ENCODE data around the gene ANKRD44.
"Not testable (repeated sequence)": the region's sequence is repeated elsewhere in the genome, so short reads cannot be mapped to it uniquely, and the experiment has no call there.

The ANKRD44 gene

DNA sequence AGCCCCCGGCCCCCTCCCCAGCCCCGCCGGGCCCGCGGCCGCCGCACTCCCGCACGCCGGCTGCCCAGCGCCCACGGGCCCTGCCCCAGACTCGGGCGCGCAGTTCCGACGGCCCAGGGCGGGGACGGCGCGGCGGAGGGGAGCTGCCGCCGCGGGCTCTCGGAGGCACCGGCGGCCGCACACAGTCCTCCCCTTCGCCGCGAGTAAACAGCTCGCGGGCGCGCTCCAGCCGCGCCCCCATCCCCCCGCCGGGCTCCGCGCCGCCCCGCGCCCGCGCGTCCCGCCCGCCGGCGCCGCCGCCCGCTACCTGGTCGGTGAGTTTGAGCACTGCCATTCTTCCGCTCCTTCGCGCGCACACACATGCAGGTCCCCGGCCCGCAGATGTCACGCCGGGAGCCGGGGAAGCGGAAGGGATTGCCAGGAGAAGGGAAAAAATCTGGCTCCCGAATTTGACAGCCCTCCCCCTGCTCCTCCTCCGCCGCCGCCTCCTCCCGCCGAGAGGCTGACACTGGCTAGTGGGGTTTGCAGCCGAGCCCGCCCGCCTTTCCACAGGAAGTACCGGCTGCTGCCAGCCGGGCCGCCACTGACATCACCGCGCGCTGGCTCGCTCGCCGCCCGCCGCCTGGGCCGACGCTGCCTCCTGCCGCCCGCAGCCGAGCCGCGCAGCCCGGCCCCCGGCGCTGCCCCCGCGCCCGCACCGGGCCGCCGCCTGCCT is at the start of gene ANKRD44:
Gene ANKRD44 (minus strand): TSS at position 510 of the 715 bp plus-strand sequence. CDS start 176 bp downstream, at position 334.
- in situ Hi-C loops (cut with HindIII; ENCODE audit: low sequenced_read_pairs) = no loop called here

DNA sequence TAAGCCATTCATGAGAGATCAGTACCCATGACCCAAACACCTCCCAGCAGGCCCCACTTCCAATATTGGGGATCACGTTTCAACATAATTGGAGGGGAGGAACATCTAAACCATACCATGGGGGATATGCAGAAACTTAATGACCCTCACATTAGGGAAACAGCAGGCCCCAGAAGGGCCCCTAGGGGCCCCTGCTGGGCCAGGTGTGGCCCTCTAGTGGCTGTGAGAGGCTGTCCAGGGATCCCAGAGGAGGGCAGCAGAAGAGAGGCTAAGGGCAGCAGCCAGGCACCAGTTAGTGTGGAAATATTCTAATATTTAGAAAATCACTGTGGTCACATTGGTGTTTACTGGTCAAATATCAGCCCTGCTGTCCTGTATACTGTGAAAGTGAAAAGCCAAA is 49.3 kb upstream of the ANKRD44 start:
- in situ Hi-C loops (cut with HindIII; ENCODE audit: low sequenced_read_pairs) = loop anchor here (25.0 kb wide), 1 partner anchor 173 kb away; no protein-coding TSS in a partner anchor

DNA sequence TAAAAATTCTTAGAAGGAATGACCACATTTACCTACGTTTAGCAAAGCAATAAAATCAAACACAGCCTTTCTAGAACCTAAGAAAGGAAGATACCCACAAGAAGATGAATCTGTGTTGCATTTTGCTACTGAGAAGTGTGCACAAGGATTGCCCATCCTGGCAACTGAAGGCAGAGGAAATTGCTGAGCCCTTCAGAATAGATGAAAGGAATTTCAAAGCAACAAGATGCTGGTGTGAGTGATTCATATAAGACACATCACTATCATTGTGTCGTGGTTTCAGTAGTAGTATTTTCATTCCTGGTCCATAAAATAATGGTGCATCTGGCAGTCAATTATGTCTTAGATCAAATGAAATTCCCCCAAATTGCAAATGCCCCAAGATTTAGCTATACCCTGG is 48.4 kb upstream of the ANKRD44 start:
- in situ Hi-C loops (cut with HindIII; ENCODE audit: low sequenced_read_pairs) = loop anchor here (25.0 kb wide), 1 partner anchor 172 kb away; no protein-coding TSS in a partner anchor

DNA sequence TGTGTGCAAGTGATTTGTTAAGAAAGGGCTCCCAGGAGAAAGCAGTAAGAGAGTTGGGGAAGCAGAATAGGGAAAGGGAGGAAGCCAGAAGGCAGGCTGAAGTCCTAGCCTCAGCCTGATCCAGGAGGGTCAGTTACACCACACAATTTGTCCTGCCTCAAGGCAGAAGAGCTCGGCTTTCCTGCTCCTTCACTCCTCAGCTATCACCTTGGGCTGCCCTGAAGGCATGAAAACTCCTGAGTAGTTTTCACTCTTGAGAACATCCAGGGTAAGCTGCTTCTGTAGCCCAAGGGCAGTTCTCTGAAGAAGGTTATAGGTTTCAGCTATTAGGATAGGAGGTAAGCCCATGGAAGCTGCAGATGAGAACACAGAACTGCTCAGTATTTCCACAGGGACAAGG is 47.4 kb upstream of the ANKRD44 start:
- in situ Hi-C loops (cut with HindIII; ENCODE audit: low sequenced_read_pairs) = loop anchor here (25.0 kb wide), 1 partner anchor 171 kb away; no protein-coding TSS in a partner anchor

DNA sequence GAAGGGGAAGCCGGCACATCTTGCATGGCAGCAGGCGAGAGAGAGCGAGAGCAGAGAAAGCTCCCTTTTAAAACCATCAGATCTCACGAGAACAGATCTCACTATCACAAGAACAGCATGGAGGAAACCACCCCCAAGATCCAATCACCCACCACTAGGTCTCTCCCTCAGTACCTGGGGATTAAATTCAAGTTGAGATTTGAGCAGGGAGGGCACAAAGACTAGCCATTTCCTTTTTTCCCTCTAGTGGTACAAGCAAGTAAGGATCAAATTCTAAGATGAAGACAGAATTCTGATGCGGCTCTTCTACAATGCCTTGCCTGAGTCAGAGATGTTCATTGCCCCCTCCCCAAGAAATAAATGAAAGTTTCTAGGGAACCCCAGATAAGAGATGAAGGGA is 45.6 kb upstream of the ANKRD44 start:
- in situ Hi-C loops (cut with HindIII; ENCODE audit: low sequenced_read_pairs) = loop anchor here (25.0 kb wide), 1 partner anchor 169 kb away; no protein-coding TSS in a partner anchor

DNA sequence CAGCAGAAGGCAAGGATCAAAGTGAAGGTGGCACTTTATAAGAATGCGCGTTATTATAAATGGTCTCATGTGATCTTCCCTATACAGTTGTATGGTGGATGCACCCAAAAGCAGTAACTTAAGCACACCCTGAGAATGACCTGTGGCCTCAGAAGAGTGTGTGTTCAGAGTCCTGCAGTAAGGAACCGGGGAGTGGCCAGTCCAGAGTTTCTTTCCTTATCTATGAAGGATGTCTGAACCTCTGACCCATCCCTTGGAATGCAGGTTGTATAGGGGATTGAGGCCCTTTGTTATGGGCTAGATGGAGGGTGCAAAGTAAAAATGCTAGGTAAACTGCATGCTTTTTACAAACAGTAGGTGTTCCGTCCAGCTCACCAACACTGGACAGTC is 43.6 kb upstream of the ANKRD44 start:
- in situ Hi-C loops (cut with HindIII; ENCODE audit: low sequenced_read_pairs) = loop anchor here (25.0 kb wide), 1 partner anchor 167 kb away; no protein-coding TSS in a partner anchor

DNA sequence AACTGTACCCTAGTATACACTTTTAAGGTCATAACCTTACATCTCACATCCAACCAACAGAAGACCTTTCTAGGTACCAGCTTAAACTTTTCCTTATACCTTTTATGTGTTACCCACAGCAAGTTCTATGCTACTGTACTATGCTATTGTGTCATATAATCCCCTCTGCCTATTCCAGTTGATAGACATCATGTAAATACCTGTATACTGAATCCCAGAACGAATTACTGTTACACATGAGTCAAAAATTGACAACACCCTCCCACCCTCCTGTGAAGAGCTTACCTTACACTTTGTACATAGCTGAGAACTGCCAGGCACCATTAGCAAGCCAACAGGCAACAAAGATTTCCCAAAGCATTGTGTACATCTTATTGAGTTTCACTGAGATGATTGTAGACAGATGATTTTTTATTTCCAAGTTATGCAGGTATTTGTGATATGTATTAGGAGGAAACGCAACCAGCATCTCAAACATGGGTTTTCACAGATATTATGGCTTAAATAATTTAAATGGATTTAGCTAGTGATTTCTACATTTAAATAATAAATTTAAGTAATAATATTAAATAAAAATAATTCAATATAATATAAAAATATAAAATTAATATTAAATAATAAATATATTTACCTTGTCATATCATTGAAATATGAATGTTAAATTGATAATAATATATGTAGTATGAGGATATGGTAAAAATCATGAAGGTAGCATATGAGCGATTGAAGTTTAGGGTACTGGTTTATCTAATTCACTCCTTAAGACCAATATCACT is 43.0 kb upstream of the ANKRD44 start:
- in situ Hi-C loops (cut with HindIII; ENCODE audit: low sequenced_read_pairs) = loop anchor here (25.0 kb wide), 1 partner anchor 166 kb away; no protein-coding TSS in a partner anchor

DNA sequence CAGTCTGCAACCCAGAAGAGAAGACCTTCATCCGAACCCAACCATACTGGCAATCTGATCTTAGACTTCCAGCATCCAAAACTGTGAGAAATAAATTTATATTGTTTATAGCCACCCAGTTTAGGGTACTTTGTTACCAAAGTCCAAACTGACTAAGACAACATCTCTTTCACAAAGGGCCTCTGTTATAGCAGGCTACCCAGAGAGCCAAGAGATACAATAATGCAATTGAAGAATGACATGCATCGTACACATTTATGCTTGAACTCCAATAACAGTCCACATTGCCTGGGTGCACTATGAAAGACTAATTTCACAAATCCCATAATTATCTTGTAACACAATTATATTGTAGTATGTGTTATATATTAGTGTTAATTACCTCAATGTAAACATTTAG is 39.1 kb upstream of the ANKRD44 start:
- in situ Hi-C loops (cut with HindIII; ENCODE audit: low sequenced_read_pairs) = loop anchor here (25.0 kb wide), 1 partner anchor 162 kb away; no protein-coding TSS in a partner anchor

DNA sequence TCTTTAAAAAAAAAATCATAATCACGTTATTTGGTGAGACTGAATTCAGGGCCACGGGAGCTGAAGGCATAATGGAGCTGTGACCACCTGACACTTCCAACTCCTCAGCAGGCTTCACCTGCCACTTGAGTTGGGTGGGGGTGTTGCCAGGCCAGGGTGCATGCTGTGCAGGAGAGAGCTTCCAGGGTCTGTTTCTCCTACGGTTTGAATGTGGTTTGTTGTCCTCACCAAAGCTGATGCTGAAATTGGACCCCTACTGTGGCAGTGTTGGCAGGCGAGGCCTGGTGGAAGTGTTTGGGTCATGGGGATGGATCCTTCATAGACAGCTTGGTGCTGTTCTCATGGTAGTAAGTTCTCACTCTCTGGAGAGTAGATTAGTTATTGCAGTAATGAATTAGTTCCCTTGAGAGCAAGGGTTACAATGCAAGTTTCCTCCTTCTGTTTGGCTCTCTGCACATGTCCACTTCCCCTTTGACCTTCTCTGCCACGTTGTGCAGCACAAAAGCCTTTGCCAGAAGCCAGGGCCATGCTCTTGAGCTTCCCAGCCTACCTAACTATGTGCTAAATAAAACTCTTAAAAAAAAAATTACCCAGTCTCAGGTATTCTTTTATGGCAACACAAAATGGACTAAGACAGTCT is 38.3 kb upstream of the ANKRD44 start:
- in situ Hi-C loops (cut with HindIII; ENCODE audit: low sequenced_read_pairs) = no loop called here

DNA sequence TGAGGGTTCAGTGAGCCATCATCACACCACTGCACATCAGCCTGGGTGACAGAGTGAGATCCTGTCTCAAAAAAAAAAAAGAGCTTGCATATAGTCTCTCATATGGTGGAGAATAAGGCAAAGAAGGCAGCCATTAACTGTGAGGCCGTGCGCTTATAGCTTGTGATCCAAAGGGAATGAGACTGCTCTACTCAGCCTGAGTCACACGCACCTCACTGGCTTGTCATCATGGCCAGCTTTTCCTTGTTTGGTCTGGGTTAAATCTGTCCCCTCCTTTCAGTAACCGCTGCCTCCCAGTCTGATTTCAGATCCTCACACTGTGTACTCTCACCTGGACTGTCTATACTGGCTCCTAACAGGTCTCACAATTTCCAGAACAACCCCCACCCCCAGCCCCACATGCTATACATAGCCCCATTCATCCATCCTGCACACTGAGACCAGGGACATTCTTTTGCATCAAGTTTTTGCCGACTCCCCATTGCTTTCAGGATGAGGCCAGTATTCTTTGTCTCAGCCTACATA is 35.3 kb upstream of the ANKRD44 start:
- in situ Hi-C loops (cut with HindIII; ENCODE audit: low sequenced_read_pairs) = no loop called here

DNA sequence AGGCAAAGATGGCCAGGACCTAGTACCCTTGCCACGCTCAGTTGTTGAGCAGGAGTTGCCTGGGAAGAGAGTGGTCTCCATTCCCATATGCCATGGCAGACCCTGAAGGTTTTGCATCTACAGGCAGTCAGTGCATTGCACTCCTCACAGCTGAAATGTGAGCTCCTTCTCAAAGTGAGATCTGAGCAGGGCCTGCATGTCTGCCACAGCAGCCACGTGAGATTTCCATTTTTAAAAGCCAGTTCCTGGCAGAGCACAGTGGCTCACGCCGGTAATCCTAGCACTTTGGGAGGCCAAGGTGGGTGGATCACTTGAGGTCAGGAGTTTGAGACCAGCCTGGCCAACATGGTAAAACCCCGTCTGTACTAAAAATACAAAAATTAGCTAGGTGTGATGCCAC is 33.4 kb upstream of the ANKRD44 start:
- in situ Hi-C loops (cut with HindIII; ENCODE audit: low sequenced_read_pairs) = not testable (repeated sequence)

DNA sequence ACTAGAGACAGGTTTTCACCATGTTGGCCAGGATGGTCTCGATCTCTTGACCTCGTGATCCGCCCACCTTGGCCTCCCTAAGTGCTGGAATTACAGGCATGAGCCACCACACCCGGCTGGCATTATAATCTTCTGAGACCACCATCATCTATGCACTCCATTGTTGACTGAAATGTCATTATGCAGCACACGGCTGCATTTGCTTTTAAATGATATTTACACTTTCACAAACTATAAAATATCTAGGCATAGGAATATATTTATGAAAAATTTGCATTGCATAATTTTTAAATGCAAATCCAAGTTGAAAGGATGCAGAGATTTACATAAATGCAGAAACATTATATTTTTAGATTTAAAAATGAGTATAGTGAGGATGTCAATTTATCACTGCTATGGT is 30.0 kb upstream of the ANKRD44 start:
- in situ Hi-C loops (cut with HindIII; ENCODE audit: low sequenced_read_pairs) = no loop called here

DNA sequence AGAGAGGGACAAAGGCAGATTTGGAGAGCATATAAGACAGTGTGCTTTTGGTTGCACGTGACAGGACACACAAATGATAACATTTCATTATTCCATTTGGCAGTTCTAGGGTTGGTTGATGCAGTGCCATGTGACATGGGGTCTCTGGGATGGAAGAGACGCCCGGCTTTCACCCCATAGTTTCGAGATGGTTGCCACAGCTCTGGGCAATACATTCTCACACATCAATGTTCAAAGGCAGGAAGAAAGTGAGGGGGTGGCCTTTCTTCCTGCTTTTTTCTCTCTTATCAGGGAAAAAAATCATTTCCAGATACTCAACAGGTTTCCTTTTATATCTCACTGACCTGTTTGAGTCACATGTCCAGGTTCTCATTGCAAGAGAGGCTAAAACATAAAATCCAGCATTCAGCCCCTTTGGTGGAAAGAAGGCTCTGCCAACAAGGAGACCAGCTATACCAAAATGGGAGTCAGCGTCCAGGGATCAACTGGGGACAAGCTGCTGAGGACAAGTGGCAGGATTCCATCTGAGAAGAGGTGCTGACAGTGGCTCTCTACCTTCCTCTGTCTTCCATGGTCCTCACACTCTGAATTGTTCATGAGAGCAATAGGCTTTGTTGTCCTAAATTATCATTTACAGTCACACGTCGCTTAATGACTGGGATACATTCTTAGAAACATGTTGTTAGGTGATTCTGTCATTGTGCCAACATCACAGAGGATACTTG is 29.1 kb upstream of the ANKRD44 start:
- in situ Hi-C loops (cut with HindIII; ENCODE audit: low sequenced_read_pairs) = no loop called here

DNA sequence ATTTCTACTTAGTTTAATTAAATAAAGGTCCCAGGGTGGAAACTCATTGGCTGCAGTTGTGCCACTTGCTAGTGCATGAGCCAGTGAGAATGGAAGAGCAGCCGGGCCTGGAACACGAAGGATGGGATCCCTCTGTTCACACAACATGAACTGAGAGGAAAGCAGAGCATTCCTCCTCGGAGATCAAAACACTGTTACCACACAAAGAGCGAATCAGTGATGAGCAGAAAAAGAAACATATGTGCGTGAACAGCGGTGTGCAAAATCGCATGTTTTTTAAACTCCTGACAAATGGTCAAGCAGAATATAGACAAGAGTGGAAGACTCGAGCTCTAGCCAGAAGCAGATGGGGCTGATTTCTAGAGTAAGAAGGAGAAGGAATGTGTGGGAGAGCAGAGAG is 28.4 kb upstream of the ANKRD44 start:
- in situ Hi-C loops (cut with HindIII; ENCODE audit: low sequenced_read_pairs) = no loop called here

DNA sequence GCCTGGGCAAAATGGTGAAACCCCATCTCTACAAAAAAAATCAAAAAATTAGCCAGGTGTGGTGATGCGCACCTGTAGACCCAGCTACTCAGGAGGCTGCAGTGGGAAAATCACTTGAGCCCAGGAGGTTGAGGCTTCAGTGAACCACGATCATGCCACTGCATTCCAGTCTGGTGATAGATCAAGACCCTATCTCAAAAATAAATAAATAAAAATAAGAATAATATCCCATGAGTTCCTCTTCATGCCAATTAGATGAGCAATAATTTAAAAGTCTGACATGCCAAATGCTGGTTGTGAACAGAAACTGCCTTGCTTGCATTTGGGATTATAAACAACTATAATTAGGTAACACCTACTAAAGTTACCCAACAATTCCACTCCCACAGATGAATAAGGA is 22.1 kb upstream of the ANKRD44 start:
- in situ Hi-C loops (cut with HindIII; ENCODE audit: low sequenced_read_pairs) = no loop called here

DNA sequence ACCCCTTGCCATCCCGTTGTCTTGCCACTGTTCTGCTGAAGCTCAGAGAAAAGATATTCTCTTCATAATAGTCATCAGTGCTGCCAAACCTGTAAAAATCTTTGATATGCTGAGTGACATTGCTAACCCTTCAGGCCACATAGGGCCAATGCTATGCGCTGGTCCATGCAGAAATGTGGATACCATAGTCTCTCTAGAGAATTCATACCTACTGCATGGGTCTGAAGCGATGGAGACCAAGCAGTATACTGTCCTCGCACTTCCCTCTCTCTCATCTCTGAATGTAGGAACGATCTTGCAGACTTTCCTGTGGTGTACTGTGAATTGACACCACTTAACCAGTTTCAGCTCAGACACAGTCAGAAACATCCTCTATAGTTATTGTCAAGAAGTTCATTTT is 17.9 kb upstream of the ANKRD44 start:
- in situ Hi-C loops (cut with HindIII; ENCODE audit: low sequenced_read_pairs) = no loop called here

DNA sequence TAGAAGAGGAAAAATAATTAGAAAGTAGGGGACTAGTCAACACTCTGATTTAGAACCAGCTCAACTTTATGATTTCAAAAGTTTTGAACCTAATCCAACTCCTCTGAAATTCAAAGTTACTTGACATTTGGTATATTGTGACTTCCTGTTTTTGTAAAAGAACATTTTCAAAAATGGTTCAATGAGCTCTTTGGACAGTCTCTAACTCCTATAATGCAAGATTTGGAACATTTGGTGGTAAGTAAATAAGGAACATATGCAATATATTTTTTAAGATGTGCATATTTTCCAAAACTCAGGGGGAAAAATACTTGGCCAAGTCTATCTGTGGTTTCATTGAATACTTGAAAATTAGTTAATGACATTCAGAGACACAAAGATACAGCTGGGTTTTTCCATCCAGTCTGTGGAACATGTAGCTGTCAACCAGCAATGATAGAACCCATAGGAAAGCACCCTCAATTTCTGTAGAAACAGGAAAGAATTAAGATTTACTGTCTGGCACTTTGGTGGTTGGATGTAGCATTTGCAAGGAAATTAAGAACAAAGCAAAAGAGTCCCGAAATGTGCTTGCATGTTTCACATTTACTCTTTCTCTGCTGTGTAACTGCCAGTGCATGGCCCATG is 17.0 kb upstream of the ANKRD44 start:
- in situ Hi-C loops (cut with HindIII; ENCODE audit: low sequenced_read_pairs) = no loop called here

DNA sequence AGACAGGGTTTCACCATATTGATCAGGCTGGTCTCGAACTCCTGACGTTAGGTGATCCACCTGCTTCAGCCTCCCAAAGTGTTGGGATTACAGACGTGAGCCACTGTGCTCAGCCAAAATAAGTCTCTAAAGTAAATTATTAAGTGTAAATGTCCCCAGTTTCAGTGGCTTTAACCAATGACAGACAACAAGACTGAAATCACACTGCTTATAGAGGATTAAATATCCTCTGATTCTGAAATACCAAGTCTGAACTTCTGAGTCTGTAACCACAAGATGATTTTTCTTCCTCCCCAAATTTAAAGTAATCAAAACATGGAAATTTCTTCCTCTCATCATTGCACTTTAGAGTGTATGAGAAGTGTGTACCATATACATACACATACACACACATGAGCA is 16.5 kb upstream of the ANKRD44 start:
- in situ Hi-C loops (cut with HindIII; ENCODE audit: low sequenced_read_pairs) = no loop called here

DNA sequence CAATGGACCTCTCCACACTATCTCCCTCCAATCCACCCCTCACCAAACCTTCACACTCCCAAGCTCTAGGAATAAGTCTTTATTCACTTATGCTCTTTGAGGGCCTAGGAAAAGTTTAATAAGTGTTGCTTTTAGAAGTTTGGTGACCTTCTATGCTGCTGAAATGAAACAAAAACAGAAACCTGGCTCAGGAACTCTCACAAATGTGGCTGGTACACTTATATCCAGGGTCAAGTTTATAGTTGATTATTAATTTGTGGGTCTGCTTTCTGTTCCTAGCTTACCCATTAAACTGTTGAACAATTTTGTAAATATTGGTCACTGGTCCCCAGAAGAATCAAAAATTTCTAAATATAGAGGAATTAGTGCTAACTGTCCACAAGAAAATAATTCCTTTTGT is 14.2 kb upstream of the ANKRD44 start:
- in situ Hi-C loops (cut with HindIII; ENCODE audit: low sequenced_read_pairs) = no loop called here
